ENCODE data around the gene FNDC3A.

GRCh38 chr13:49044008-49044407 lies 68.3 kb downstream of the FNDC3A start:
- TF ChIP-seq ZNF274 (IDR thresholded peaks at IDR 0.05; ENCODE audit: low read depth, low read length) (no peak), YY1 (IDR thresholded peaks at IDR 0.05; ENCODE audit: insufficient read depth, insufficient read length) (no peak), SUZ12 (IDR thresholded peaks at IDR 0.05; ENCODE audit: extremely low read depth, insufficient read depth, insufficient read length) (no peak)

Data from NT2/D1 (cell line).